NT2/D1 (cell line): ENCODE results near the gene ZNF547.

ENCODE experiments used
- DNase-seq: peaks from one replicate; pipeline ENCODE4 v3.0.0-alpha.2; 2011; ENCODE audit warnings: low read depth, low spot score
- H3K27me3 ChIP-seq: 2 replicates; pipeline ENCODE4 v1.6.0; 2011; ENCODE audit warnings: mild to moderate bottlenecking; ENCODE audit not compliant: insufficient read length, insufficient read depth
- H3K36me3 ChIP-seq: 2 replicates; pipeline ENCODE4 v1.6.1; 2011; ENCODE audit warnings: mild to moderate bottlenecking, low read length, mixed read lengths; ENCODE audit not compliant: insufficient read depth, insufficient read length
- H3K4me1 ChIP-seq: 2 replicates; pipeline ENCODE4 v1.5.1; 2011; ENCODE audit not compliant: insufficient read depth, insufficient read length
- H3K4me3 ChIP-seq: 2 replicates; pipeline ENCODE4 v1.5.1; 2011; ENCODE audit warnings: low read depth; ENCODE audit not compliant: insufficient read length
- H3K9ac ChIP-seq: 2 replicates; pipeline ENCODE4 v1.6.0; 2011; ENCODE audit warnings: low read depth; ENCODE audit not compliant: insufficient read length
- H3K9me3 ChIP-seq: 2 replicates; pipeline ENCODE4 v1.5.1; 2011; ENCODE audit warnings: mild to moderate bottlenecking, low read length; ENCODE audit not compliant: insufficient read depth
- SUZ12 ChIP-seq: IDR thresholded peaks from 2 replicates; pipeline ENCODE4 v1.6.1; 2011; ENCODE audit not compliant: insufficient read length, insufficient read depth; ENCODE audit errors: extremely low read depth
- YY1 ChIP-seq: IDR thresholded peaks from 2 replicates; pipeline ENCODE4 v1.6.1; 2011; ENCODE audit not compliant: insufficient read length, insufficient read depth
- ZNF274 ChIP-seq: IDR thresholded peaks from 2 replicates; pipeline ENCODE4 v1.6.1; 2011; ENCODE audit warnings: mild to moderate bottlenecking, low read depth, low read length

The ZNF547 gene

GRCh38 chr19:57324992-57325391 is 38.4 kb upstream of the ZNF547 start:
- no peak for TF ChIP-seq ZNF274
- TF ChIP-seq SUZ12: no peak
- no peak for TF ChIP-seq YY1
- peaks cover 69% of the 10 kb centered on the region for H3K36me3 ChIP-seq
- H3K9me3 ChIP-seq: no peaks in the 10 kb centered on the region

GRCh38 chr19:57327993-57328392 is 35.4 kb upstream of the ZNF547 start:
- Histone ChIP-seq H3K27me3 (no peaks in the 10 kb centered on the region), H3K4me1 (no peaks in the 10 kb centered on the region), H3K36me3 (peaks cover 64% of the 10 kb centered on the region), H3K4me3 (no peak overlapping the region), H3K9me3 (no peaks in the 10 kb centered on the region), H3K9ac (no peak overlapping the region)
- TF ChIP-seq YY1 (no peak), SUZ12 (no peak), ZNF274 (no peak)
- no peak for DNase-seq

More at GRCh38 chr19:57324992-57325391, 38.4 kb upstream of the ZNF547 start:
- H3K9ac ChIP-seq: no peak overlapping the region
- H3K4me3 ChIP-seq: no peak overlapping the region
- H3K4me1 ChIP-seq: no peaks in the 10 kb centered on the region
- DNase-seq: no peak
- no peaks in the 10 kb centered on the region for H3K27me3 ChIP-seq

GRCh38 chr19:57334191-57334590 is 29.2 kb upstream of the ZNF547 start:
- H3K36me3 ChIP-seq: peaks cover 7% of the 10 kb centered on the region
- no peak for TF ChIP-seq ZNF274
- TF ChIP-seq YY1: no peak
- no peak for TF ChIP-seq SUZ12
- no peak overlapping the region for H3K4me3 ChIP-seq
- no peak overlapping the region for H3K9ac ChIP-seq
- H3K27me3 ChIP-seq: no peaks in the 10 kb centered on the region
- H3K9me3 ChIP-seq: no peaks in the 10 kb centered on the region
- DNase-seq: no peak
- H3K4me1 ChIP-seq: peaks cover 1% of the 10 kb centered on the region

GRCh38 chr19:57338877-57339276 is 24.5 kb upstream of the ZNF547 start:
- DNase-seq: no peak
- Histone ChIP-seq H3K27me3 (no peaks in the 10 kb centered on the region), H3K4me3 (no peak overlapping the region), H3K36me3 (no peaks in the 10 kb centered on the region), H3K9me3 (no peaks in the 10 kb centered on the region), H3K4me1 (peaks cover 1% of the 10 kb centered on the region), H3K9ac (no peak overlapping the region)
- TF ChIP-seq ZNF274: no peak
- no peak for TF ChIP-seq YY1
- TF ChIP-seq SUZ12: no peak

GRCh38 chr19:57342582-57342981 is 20.8 kb upstream of the ZNF547 start:
- TF ChIP-seq YY1 (no peak), ZNF274 (no peak), SUZ12 (no peak)
- no peak overlapping the region for H3K4me3 ChIP-seq
- H3K36me3 ChIP-seq: no peaks in the 10 kb centered on the region
- no peak for DNase-seq
- no peaks in the 10 kb centered on the region for H3K9me3 ChIP-seq
- H3K9ac ChIP-seq: no peak overlapping the region
- H3K27me3 ChIP-seq: no peaks in the 10 kb centered on the region
- H3K4me1 ChIP-seq: peaks cover 1% of the 10 kb centered on the region

- TF ChIP-seq YY1: no peak
- TF ChIP-seq SUZ12: no peak
- TF ChIP-seq ZNF274: no peak
- H3K4me1 ChIP-seq: no peaks in the 10 kb centered on the region
- no peak overlapping the region for H3K4me3 ChIP-seq
- H3K27me3 ChIP-seq: no peaks in the 10 kb centered on the region
- no peak overlapping the region for H3K9ac ChIP-seq
- H3K9me3 ChIP-seq: no peaks in the 10 kb centered on the region
- no peak for DNase-seq
- peaks cover 10% of the 10 kb centered on the region for H3K36me3 ChIP-seq
These were observed 15.2 kb upstream of the ZNF547 start for GRCh38 chr19:57348136-57348535.

- TF ChIP-seq SUZ12 (no peak), ZNF274 (no peak), YY1 (no peak)
- Histone ChIP-seq H3K4me1 (no peaks in the 10 kb centered on the region), H3K4me3 (peak within 1 kb of the TSS; percentile 98), H3K9ac (peak within 1 kb of the TSS; percentile 96), H3K27me3 (no peaks in the 10 kb centered on the region), H3K9me3 (no peaks in the 10 kb centered on the region), H3K36me3 (peaks cover 39% of the 10 kb centered on the region)
- peak; percentile 86 for DNase-seq
These were observed 12.2 kb upstream of the ZNF547 start, which contains the start of gene ZNF304 for GRCh38 chr19:57350877-57351805. TSS of gene ZNF304 (plus strand) at chr19:57351271. CDS start at chr19:57351665, 394 bp downstream.
